Ishikawa (cell line): ENCODE measurements around the gene LSM3.

Source experiments
- EGR1 ChIP-seq: IDR thresholded peaks from 2 replicates; pipeline ENCODE4 v1.6.1; 2012
- EP300 ChIP-seq: IDR thresholded peaks from 2 replicates; pipeline ENCODE4 v1.6.1; 2012; ENCODE audit warnings: borderline replicate concordance
- FOXM1 ChIP-seq: IDR thresholded peaks from 2 replicates; pipeline ENCODE4 v1.6.1; 2012; ENCODE audit warnings: low read depth, borderline replicate concordance
- MAX ChIP-seq: IDR thresholded peaks from 2 replicates; pipeline ENCODE4 v1.6.1; 2012
- NFIC ChIP-seq: IDR thresholded peaks from 2 replicates; pipeline ENCODE4 v1.6.1; 2012
- RAD21 ChIP-seq: IDR thresholded peaks from 2 replicates; pipeline ENCODE4 v1.6.1; 2012; ENCODE audit warnings: low read depth
- REST ChIP-seq: IDR thresholded peaks from 2 replicates; pipeline ENCODE4 v1.6.1; 2012; ENCODE audit warnings: low read depth, mild to moderate bottlenecking
- TCF12 ChIP-seq: IDR thresholded peaks from 2 replicates; pipeline ENCODE4 v1.6.1; 2012; ENCODE audit warnings: low read depth
- TEAD4 ChIP-seq: IDR thresholded peaks from 2 replicates; pipeline ENCODE4 v1.6.1; 2012
- USF1 ChIP-seq: IDR thresholded peaks from 2 replicates; pipeline ENCODE4 v1.6.1; 2012
- YY1 ChIP-seq: IDR thresholded peaks from 2 replicates; pipeline ENCODE4 v1.6.1; 2012; ENCODE audit warnings: low read depth

- no peak for TF ChIP-seq REST
- no peak for TF ChIP-seq EGR1
- TF ChIP-seq TCF12: no peak
- TF ChIP-seq YY1: no peak
- no peak for TF ChIP-seq TEAD4
- TF ChIP-seq RAD21: no peak
- TF ChIP-seq NFIC: no peak
- TF ChIP-seq USF1: no peak
- TF ChIP-seq FOXM1: no peak
- TF ChIP-seq MAX: no peak
- TF ChIP-seq EP300: no peak
Observed at GRCh38 chr3:14151471-14152083, 27.0 kb upstream of the LSM3 start.
